Sigmoid colon (tissue), 4 donors: ENCODE measurements around the gene SYNJ1.

Experiments used
- EP300 ChIP-seq, 4 donors: sonication (generic); formaldehyde crosslinking; IDR thresholded peaks; one replicate each; pipeline ENCODE4 v1.6.1; 2017; ENCODE audit warnings: antibody characterized with exemption in 4 of 4
- POLR2A ChIP-seq, 2 donors: fragments of 450-650 bp; IDR thresholded peaks; one replicate each; pipeline ENCODE4 v1.6.1; 2016; ENCODE audit warnings: antibody characterized with exemption in 2 of 2, mild to moderate bottlenecking in 2 of 2, moderate library complexity in 2 of 2
- POLR2AphosphoS5 ChIP-seq, 4 donors: sonication (generic); formaldehyde crosslinking; IDR thresholded peaks; one replicate each; pipeline ENCODE4 v1.6.1; 2017; ENCODE audit warnings: antibody characterized with exemption in 4 of 4
- TF ChIP-seq, protein P1 (sequence below), 4 experiments: fragments of 450-650 bp in 3 of 4; fragments of 200-600 bp in 1 of 4; IDR thresholded peaks; one replicate each; pipeline ENCODE4 v1.5.1; 2016 to 2019; ENCODE audit warnings: antibody characterized with exemption in 4 of 4, mild to moderate bottlenecking in 3 of 4, moderate library complexity in 2 of 4

DNA sequence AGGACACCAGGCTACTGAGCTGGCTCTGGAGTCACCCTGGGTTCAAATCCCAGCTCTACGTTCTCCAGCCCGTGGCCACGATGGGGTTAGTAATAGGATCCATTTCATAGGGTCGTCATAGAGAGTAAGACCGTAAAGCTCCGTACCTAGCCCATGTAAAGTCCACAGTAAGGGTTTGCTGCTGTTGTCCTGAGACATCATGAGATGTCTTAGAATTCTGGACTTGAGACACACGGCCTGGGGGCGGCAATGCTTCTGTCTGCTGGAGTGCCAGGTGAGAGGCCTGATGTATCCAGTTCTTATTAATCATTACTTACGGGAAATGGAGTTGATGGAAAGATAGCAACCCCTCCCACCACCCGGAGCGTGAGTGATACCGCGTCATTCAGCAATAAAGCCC is 146.1 kb downstream of the SYNJ1 start:
- no peak for TF ChIP-seq POLR2A (IDR thresholded peaks at IDR 0.05)
- TF ChIP-seq EP300 (IDR thresholded peaks at IDR 0.05) = no peak
- TF ChIP-seq, protein P1, sequence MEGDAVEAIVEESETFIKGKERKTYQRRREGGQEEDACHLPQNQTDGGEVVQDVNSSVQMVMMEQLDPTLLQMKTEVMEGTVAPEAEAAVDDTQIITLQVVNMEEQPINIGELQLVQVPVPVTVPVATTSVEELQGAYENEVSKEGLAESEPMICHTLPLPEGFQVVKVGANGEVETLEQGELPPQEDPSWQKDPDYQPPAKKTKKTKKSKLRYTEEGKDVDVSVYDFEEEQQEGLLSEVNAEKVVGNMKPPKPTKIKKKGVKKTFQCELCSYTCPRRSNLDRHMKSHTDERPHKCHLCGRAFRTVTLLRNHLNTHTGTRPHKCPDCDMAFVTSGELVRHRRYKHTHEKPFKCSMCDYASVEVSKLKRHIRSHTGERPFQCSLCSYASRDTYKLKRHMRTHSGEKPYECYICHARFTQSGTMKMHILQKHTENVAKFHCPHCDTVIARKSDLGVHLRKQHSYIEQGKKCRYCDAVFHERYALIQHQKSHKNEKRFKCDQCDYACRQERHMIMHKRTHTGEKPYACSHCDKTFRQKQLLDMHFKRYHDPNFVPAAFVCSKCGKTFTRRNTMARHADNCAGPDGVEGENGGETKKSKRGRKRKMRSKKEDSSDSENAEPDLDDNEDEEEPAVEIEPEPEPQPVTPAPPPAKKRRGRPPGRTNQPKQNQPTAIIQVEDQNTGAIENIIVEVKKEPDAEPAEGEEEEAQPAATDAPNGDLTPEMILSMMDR (IDR thresholded peaks at IDR 0.05) = no peak
- TF ChIP-seq POLR2AphosphoS5 (IDR thresholded peaks at IDR 0.05) = no peak
